ENCODE measurements around the gene TOPBP1.

DNA sequence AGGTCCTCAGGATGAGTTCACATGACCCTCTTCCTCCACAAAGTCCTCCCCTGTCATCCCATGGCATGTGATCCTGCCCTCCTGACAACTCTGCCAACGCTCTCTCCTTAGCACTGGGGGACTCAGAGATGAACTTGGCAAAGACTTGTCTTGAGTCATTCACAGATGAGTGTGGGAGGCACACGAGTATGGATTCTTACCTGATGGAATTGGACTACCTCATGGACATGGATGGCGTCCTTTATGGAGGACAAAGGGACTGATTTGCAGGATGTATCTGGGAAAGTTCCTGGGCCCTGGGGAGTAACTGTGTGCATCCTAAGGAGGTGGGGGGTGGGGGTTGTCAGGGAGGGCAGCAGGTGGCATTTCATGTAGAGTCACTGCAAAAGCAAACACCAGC is 38.2 kb upstream of the TOPBP1 start:
- TF ChIP-seq, protein P1, sequence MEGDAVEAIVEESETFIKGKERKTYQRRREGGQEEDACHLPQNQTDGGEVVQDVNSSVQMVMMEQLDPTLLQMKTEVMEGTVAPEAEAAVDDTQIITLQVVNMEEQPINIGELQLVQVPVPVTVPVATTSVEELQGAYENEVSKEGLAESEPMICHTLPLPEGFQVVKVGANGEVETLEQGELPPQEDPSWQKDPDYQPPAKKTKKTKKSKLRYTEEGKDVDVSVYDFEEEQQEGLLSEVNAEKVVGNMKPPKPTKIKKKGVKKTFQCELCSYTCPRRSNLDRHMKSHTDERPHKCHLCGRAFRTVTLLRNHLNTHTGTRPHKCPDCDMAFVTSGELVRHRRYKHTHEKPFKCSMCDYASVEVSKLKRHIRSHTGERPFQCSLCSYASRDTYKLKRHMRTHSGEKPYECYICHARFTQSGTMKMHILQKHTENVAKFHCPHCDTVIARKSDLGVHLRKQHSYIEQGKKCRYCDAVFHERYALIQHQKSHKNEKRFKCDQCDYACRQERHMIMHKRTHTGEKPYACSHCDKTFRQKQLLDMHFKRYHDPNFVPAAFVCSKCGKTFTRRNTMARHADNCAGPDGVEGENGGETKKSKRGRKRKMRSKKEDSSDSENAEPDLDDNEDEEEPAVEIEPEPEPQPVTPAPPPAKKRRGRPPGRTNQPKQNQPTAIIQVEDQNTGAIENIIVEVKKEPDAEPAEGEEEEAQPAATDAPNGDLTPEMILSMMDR (conservative IDR thresholded peaks at IDR 0.05; ENCODE audit: low read depth in 2 of 2): no peak
- no peak for TF ChIP-seq EZH2 (IDR thresholded peaks at IDR 0.05; ENCODE audit: low read depth, unreplicated experiment)
